Peyer's patch (tissue), 4 donors: ENCODE results near the gene INPP5A.

Experiments used
- POLR2A ChIP-seq, 2 donors: fragments of 450-650 bp; IDR thresholded peaks; one replicate each; pipeline ENCODE4 v1.5.1; 2017; ENCODE audit warnings: antibody characterized with exemption in 2 of 2, mild to moderate bottlenecking in 2 of 2, moderate library complexity in 2 of 2
- TF ChIP-seq, protein P1 (sequence below), 6 experiments: fragments of 450-650 bp in 4 of 6; fragments of 200-600 bp in 2 of 6; sonication (generic) in 1 of 6; IDR thresholded peaks; one replicate each; pipeline ENCODE4 v1.5.1; 2017 to 2019; ENCODE audit warnings: antibody characterized with exemption in 6 of 6, mild to moderate bottlenecking in 3 of 6, moderate library complexity in 1 of 6

DNA sequence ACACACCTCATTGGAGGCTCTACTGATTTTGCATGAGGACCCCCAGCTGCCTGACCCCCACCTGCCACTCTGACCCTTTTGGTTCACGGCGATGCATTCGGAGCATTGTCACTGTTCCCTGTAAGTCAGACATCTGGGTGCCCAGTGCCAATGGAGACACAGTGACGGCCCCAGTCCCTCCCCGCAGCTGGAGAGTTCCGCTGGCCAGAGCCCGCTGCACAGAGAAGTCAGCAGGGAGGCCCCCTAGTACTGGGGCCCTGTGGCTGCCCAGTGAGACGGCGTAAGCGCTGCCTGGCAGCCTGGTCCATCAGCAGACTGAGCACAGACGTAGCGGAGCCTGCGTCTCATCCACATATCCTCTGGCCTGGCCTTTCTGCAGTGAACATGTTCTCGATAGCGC lies 170.9 kb downstream of the INPP5A start:
- TF ChIP-seq, protein P1, sequence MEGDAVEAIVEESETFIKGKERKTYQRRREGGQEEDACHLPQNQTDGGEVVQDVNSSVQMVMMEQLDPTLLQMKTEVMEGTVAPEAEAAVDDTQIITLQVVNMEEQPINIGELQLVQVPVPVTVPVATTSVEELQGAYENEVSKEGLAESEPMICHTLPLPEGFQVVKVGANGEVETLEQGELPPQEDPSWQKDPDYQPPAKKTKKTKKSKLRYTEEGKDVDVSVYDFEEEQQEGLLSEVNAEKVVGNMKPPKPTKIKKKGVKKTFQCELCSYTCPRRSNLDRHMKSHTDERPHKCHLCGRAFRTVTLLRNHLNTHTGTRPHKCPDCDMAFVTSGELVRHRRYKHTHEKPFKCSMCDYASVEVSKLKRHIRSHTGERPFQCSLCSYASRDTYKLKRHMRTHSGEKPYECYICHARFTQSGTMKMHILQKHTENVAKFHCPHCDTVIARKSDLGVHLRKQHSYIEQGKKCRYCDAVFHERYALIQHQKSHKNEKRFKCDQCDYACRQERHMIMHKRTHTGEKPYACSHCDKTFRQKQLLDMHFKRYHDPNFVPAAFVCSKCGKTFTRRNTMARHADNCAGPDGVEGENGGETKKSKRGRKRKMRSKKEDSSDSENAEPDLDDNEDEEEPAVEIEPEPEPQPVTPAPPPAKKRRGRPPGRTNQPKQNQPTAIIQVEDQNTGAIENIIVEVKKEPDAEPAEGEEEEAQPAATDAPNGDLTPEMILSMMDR (IDR thresholded peaks at IDR 0.05) = no peak
- no peak for TF ChIP-seq POLR2A (IDR thresholded peaks at IDR 0.05)
